HEK293T (cell line): ENCODE results near the gene ISX.

ENCODE experiments used
- CTBP1 ChIP-seq: fragments of 450-650 bp; IDR thresholded peaks from 2 replicates; pipeline ENCODE4 v1.6.1; 2016; ENCODE audit warnings: borderline replicate concordance
- ELF4 ChIP-seq: fragments of 450-650 bp; IDR thresholded peaks from 2 replicates; pipeline ENCODE4 v1.6.1; 2017; ENCODE audit warnings: antibody characterized with exemption
- FOXM1 ChIP-seq: fragments of 450-650 bp; IDR thresholded peaks from 2 replicates; pipeline ENCODE4 v1.6.1; 2017; ENCODE audit warnings: mild to moderate bottlenecking, borderline replicate concordance
- HDGF ChIP-seq: fragments of 450-650 bp; IDR thresholded peaks from 2 replicates; pipeline ENCODE4 v1.6.1; 2017; ENCODE audit warnings: antibody characterized with exemption, borderline replicate concordance
- LEF1 ChIP-seq: fragments of 450-650 bp; IDR thresholded peaks from 2 replicates; pipeline ENCODE4 v1.6.1; 2017; ENCODE audit warnings: mild to moderate bottlenecking, borderline replicate concordance
- SP1 ChIP-seq: fragments of 450-650 bp; IDR thresholded peaks from 2 replicates; pipeline ENCODE4 v1.6.1; 2017
- SUZ12 ChIP-seq: fragments of 450-650 bp; IDR thresholded peaks from 2 replicates; pipeline ENCODE4 v1.6.1; 2016; ENCODE audit warnings: mild to moderate bottlenecking
- TARDBP ChIP-seq: fragments of 450-650 bp; IDR thresholded peaks from 2 replicates; pipeline ENCODE4 v1.6.1; 2016

DNA sequence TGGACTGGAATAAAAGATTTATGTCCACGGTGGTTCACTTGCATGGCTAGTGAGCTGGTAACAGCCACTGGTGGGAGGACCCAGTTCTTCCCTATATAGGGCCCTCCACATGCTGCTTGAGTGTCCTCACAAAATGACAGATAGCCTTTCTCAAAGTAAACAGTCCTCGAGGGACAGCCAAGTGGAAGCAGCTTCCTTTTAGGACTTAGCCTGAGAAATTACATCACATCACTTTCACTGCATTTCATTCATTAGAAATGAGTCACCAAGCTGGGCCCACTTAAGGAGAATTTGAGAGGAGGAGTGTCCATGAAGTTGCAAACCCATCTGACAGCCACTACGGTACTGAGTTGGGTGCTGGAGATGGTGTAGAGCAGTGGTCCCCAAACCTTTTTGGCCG, 7.0 kb downstream of the ISX start:
- TF ChIP-seq SP1 (no peak), FOXM1 (no peak), CTBP1 (no peak), TARDBP (no peak), LEF1 (no peak), ELF4 (no peak), SUZ12 (no peak), HDGF (no peak)
